GM12873 (cell line): ENCODE measurements around the gene RAPSN.

Experiments
- TF ChIP-seq, protein P1 (sequence below): IDR thresholded peaks from 2 replicates; pipeline ENCODE4 v1.5.1; 2012; ENCODE audit warnings: low read depth, mild to moderate bottlenecking, moderate library complexity, low read length, control low read depth; ENCODE audit not compliant: insufficient read depth; ENCODE audit errors: missing control alignments

Gene RAPSN

GRCh38 chr11:47411884-47412746 lies 36.8 kb downstream of the RAPSN start:
- TF ChIP-seq, protein P1, sequence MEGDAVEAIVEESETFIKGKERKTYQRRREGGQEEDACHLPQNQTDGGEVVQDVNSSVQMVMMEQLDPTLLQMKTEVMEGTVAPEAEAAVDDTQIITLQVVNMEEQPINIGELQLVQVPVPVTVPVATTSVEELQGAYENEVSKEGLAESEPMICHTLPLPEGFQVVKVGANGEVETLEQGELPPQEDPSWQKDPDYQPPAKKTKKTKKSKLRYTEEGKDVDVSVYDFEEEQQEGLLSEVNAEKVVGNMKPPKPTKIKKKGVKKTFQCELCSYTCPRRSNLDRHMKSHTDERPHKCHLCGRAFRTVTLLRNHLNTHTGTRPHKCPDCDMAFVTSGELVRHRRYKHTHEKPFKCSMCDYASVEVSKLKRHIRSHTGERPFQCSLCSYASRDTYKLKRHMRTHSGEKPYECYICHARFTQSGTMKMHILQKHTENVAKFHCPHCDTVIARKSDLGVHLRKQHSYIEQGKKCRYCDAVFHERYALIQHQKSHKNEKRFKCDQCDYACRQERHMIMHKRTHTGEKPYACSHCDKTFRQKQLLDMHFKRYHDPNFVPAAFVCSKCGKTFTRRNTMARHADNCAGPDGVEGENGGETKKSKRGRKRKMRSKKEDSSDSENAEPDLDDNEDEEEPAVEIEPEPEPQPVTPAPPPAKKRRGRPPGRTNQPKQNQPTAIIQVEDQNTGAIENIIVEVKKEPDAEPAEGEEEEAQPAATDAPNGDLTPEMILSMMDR = peak; percentile 96

- TF ChIP-seq, protein P1 = no peak
These were observed 38.3 kb downstream of the RAPSN start for GRCh38 chr11:47410370-47411264.

- TF ChIP-seq, protein P1 = no peak
These were observed 39.2 kb downstream of the RAPSN start for GRCh38 chr11:47409440-47410369.

- TF ChIP-seq, protein P1 = no peak
These were observed 40.1 kb downstream of the RAPSN start for GRCh38 chr11:47408598-47409439.

- TF ChIP-seq, protein P1 = peak; percentile 80
These were observed 41.0 kb downstream of the RAPSN start, which contains the start of gene SLC39A13 for GRCh38 chr11:47407746-47408590. Gene SLC39A13, plus strand, starts transcription at chr11:47408590. Its CDS starts 1,505 bp downstream, at chr11:47410095.
